ENCODE measurements around the gene CDRT15L2. TPM values are rescaled to one million over a fixed set of nuclear protein-coding genes. Genes with fewer than 3 reads are reported as not detected.
"Not testable (repeated sequence)": the region's sequence is repeated elsewhere in the genome, so short reads cannot be mapped to it uniquely, and the experiment has no call there.

Gene CDRT15L2
- total RNA-seq, 6 experiments from 2014 or later, result not detected

- H3K9me3 Mint-ChIP-seq, result no peaks in the 10 kb centered on the region
- H3K27ac Mint-ChIP-seq, result no peak overlapping the region
- no peak for DNase-seq
- H3K4me1 Mint-ChIP-seq (ENCODE audit: low read depth), result no peaks in the 10 kb centered on the region
- no peak overlapping the region for H3K4me3 Mint-ChIP-seq
- peaks cover 6% of the 10 kb centered on the region for H3K27me3 Mint-ChIP-seq (ENCODE audit: insufficient read depth)
- no peaks in the 10 kb centered on the region for H3K36me3 Mint-ChIP-seq (ENCODE audit: low read depth)
- no peak for TF ChIP-seq CTCF (IDR thresholded peaks at IDR 0.05)
These were observed 33.7 kb downstream of the CDRT15L2 start for GRCh38 chr17:20613248-20613647.

GRCh38 chr17:20613905-20614304 lies 34.4 kb downstream of the CDRT15L2 start:
- no peak for TF ChIP-seq CTCF (IDR thresholded peaks at IDR 0.05)
- no peaks in the 10 kb centered on the region for H3K36me3 Mint-ChIP-seq (ENCODE audit: low read depth)
- DNase-seq, result no peak
- H3K27me3 Mint-ChIP-seq (ENCODE audit: insufficient read depth), result peaks cover 4% of the 10 kb centered on the region
- no peaks in the 10 kb centered on the region for H3K4me1 Mint-ChIP-seq (ENCODE audit: low read depth)
- no peaks in the 10 kb centered on the region for H3K9me3 Mint-ChIP-seq
- no peak overlapping the region for H3K4me3 Mint-ChIP-seq
- no peak overlapping the region for H3K27ac Mint-ChIP-seq

- H3K36me3 Mint-ChIP-seq (ENCODE audit: low read depth); H3K4me1 Mint-ChIP-seq (ENCODE audit: low read depth); H3K27ac Mint-ChIP-seq; H3K9me3 Mint-ChIP-seq; H3K4me3 Mint-ChIP-seq; DNase-seq; H3K27me3 Mint-ChIP-seq (ENCODE audit: insufficient read depth): not testable (repeated sequence)
These were observed 35.9 kb downstream of the CDRT15L2 start for GRCh38 chr17:20615461-20615860.

Other genes with a start within 250 kb of the CDRT15L2 start
- not detected for gene LGALS9B, start 112.2 kb upstream of the CDRT15L2 start, total RNA-seq (2021; fragmentation: NEBNext Ultra II Directional; extraction: Animal tissue kit (Norgen Biotek cat#: 25700))

Data from HFFc6 (cell line).